A549 (cell line): Measurements from ENCODE around the gene TIAL1. TPM values are rescaled to one million over a fixed set of nuclear protein-coding genes. Genes with fewer than 3 reads are reported as not detected.

Experiments used
- ATAC-seq, 2 experiments: fragments of 200-7000 bp in 1 of 2; fragments of >200 bp in 1 of 2; cut with Nextera tagmentation in 1 of 2; cut with Tn5 transposase in 1 of 2; 3 replicates each; pipeline versions ENCODE4 v1.8.0 to v1.9.1; 2018 to 2020; ENCODE audit warnings: mild to moderate bottlenecking in 1 of 2, moderate library complexity in 1 of 2
- CTCF ChIA-PET: fragments of 300-600 bp; sonication (Branson Sonifier 250); formaldehyde crosslinking; extraction: SDS; loops from one replicate; lab custom pipeline; 2021; ENCODE audit warnings: antibody characterized with exemption, inconsistent platforms; lab: Yijun Ruan, JAX
- POLR2A ChIA-PET: fragments of 350-600 bp; formaldehyde crosslinking; extraction: SDS; loops from one replicate; lab custom pipeline; 2021; ENCODE audit warnings: antibody characterized with exemption, inconsistent platforms; lab: Yijun Ruan, JAX
- DNase-seq, 2 experiments: peaks; one replicate each; pipeline versions ENCODE4 v3.0.0 to v3.0.0-alpha.2; 2011 to 2016; ENCODE audit warnings: low read depth in 1 of 2, low spot score in 1 of 2
- FAIRE-seq: peaks from 2 replicates; lab custom pipeline; 2011; peaks lifted over from hg19 to GRCh38; lab: Jason Lieb, UNC
- H3K27ac ChIP-seq, 2 experiments: fragments of >200 bp; sonication (Bioruptor Twin); formaldehyde crosslinking; 3 replicates each; pipeline ENCODE4 v1.5.1; 2016 to 2017
- H3K4me1 ChIP-seq: fragments of >200 bp; sonication (Bioruptor Twin); formaldehyde crosslinking; 3 replicates; pipeline ENCODE4 v1.6.1; 2016
- H3K4me2 ChIP-seq: fragments of >200 bp; sonication (Bioruptor Twin); formaldehyde crosslinking; 3 replicates; pipeline ENCODE4 v1.6.1; 2016
- H3K4me3 ChIP-seq: fragments of >200 bp; sonication (Bioruptor Twin); formaldehyde crosslinking; 3 replicates; pipeline ENCODE4 v1.5.1; 2016
- H3K9me3 ChIP-seq: fragments of >200 bp; sonication (Bioruptor Twin); formaldehyde crosslinking; 3 replicates; pipeline ENCODE4 v1.6.1; 2016
- CBX2 ChIP-seq: fragments of 200-600 bp; sonication (generic); IDR thresholded peaks from 2 replicates; pipeline ENCODE4 v1.6.1; 2016; ENCODE audit warnings: low read depth, mild to moderate bottlenecking, borderline replicate concordance
- CHD4 ChIP-seq: fragments of 200-600 bp; sonication (generic); IDR thresholded peaks from 2 replicates; pipeline ENCODE4 v1.6.1; 2016; ENCODE audit warnings: antibody characterized with exemption, mild to moderate bottlenecking, borderline replicate concordance
- FOSB ChIP-seq: fragments of 250-450 bp; sonication (Bioruptor Pico); IDR thresholded peaks from 2 replicates; pipeline ENCODE4 v1.5.0; 2020; ENCODE audit warnings: mild to moderate bottlenecking, moderate library complexity
- FOXS1 ChIP-seq: fragments of 250-450 bp; sonication (Bioruptor Pico); IDR thresholded peaks from 2 replicates; pipeline ENCODE4 v1.5.0; 2020; ENCODE audit warnings: mild to moderate bottlenecking, moderate library complexity
- HDAC2 ChIP-seq: fragments of 200-600 bp; sonication (generic); IDR thresholded peaks from 2 replicates; pipeline ENCODE4 v1.6.1; 2016
- HOXA7 ChIP-seq: fragments of 250-450 bp; sonication (Bioruptor Pico); IDR thresholded peaks from 2 replicates; pipeline ENCODE4 v1.5.0; 2020; ENCODE audit warnings: mild to moderate bottlenecking, moderate library complexity
- HOXB13 ChIP-seq: fragments of 250-450 bp; sonication (Bioruptor Pico); IDR thresholded peaks from 2 replicates; pipeline ENCODE4 v1.5.0; 2020; ENCODE audit warnings: low read depth, mild to moderate bottlenecking, moderate library complexity
- HOXB5 ChIP-seq: fragments of 250-450 bp; sonication (Bioruptor Pico); IDR thresholded peaks from 2 replicates; pipeline ENCODE4 v1.5.0; 2020; ENCODE audit warnings: mild to moderate bottlenecking, moderate library complexity
- JUN ChIP-seq, 2 experiments: fragments of >200 bp; sonication (Bioruptor Twin); formaldehyde crosslinking; IDR thresholded peaks; 2 replicates in 1 of 2; 3 replicates in 1 of 2; pipeline ENCODE4 v1.6.1; 2016 to 2017
- MAZ ChIP-seq: fragments of 150-350 bp; IDR thresholded peaks from 2 replicates; pipeline ENCODE4 v1.6.1; 2014; ENCODE audit warnings: antibody characterized with exemption, low read depth, low read length, borderline replicate concordance
- MYC ChIP-seq: IDR thresholded peaks from 2 replicates; pipeline ENCODE4 v1.6.1; 2012; ENCODE audit warnings: mild to moderate bottlenecking, inconsistent platforms, low read length, improper control_type of control experiment, borderline replicate concordance
- NR3C1 ChIP-seq: fragments of >200 bp; sonication (Bioruptor Twin); formaldehyde crosslinking; IDR thresholded peaks from 3 replicates; pipeline ENCODE4 v1.6.1; 2017
- PHF8 ChIP-seq: fragments of 200-600 bp; sonication (generic); IDR thresholded peaks from 2 replicates; pipeline ENCODE4 v1.6.1; 2016; ENCODE audit warnings: low read depth, mild to moderate bottlenecking, antibody characterized with exemption, moderate library complexity, borderline replicate concordance
- POLR2AphosphoS2 ChIP-seq: conservative IDR thresholded peaks from 2 replicates; pipeline ENCODE4 v1.6.1; 2012; ENCODE audit warnings: low read length, improper control_type of control experiment, inconsistent platforms
- RAD21 ChIP-seq, 2 experiments: fragments of >200 bp in 1 of 2; sonication (Bioruptor Twin) in 1 of 2; formaldehyde crosslinking in 1 of 2; IDR thresholded peaks in 1 of 2; conservative IDR thresholded peaks in 1 of 2; 2 replicates in 1 of 2; 3 replicates in 1 of 2; pipeline ENCODE4 v1.6.1; 2012 to 2018; ENCODE audit warnings: inconsistent platforms in 1 of 2
- RNF2 ChIP-seq: fragments of 200-600 bp; sonication (generic); IDR thresholded peaks from 2 replicates; pipeline ENCODE4 v1.6.1; 2016; ENCODE audit warnings: low read depth, mild to moderate bottlenecking, antibody characterized with exemption, moderate library complexity, borderline replicate concordance
- SMC3 ChIP-seq: fragments of >200 bp; sonication (Bioruptor Twin); formaldehyde crosslinking; IDR thresholded peaks from 3 replicates; pipeline ENCODE4 v1.6.1; 2018; ENCODE audit warnings: inconsistent platforms
- TP53 ChIP-seq: fragments of 250-450 bp; sonication (Bioruptor Pico); IDR thresholded peaks from 2 replicates; pipeline ENCODE4 v1.5.0; 2021; ENCODE audit warnings: mild to moderate bottlenecking, moderate library complexity
- WGBS: methylation state at CpG from one replicate; pipeline ENCODE4 v1.1.6; 2017; ENCODE audit errors: missing lambda C conversion rate; 5-methylcytosine and 5-hydroxymethylcytosine counted together
- polyA plus RNA-seq, 4 experiments: library from polyadenylated mRNA; depleted of rRNA in 3 of 4; stranded (reverse); fragments of >200 nt; fragmentation: RNase III in 1 of 4; extraction: RNeasy Plus Mini Kit Qiagen cat#74134 plus additional on column Dnase treatment in 1 of 4; gene quantifications; 2 replicates in 3 of 4; 3 replicates in 1 of 4; pipeline ENCODE4 v1.2.3, GENCODE V29; 2011 to 2017
- TF ChIP-seq, protein P1 (sequence below): fragments of >200 bp; sonication (Bioruptor Twin); formaldehyde crosslinking; IDR thresholded peaks from 3 replicates; pipeline ENCODE4 v1.6.1; 2016

Gene TIAL1
- polyA plus RNA-seq, 2 of the 4 experiments (the other 2 are of a cell fraction), result 89.5 to 115 TPM

DNA sequence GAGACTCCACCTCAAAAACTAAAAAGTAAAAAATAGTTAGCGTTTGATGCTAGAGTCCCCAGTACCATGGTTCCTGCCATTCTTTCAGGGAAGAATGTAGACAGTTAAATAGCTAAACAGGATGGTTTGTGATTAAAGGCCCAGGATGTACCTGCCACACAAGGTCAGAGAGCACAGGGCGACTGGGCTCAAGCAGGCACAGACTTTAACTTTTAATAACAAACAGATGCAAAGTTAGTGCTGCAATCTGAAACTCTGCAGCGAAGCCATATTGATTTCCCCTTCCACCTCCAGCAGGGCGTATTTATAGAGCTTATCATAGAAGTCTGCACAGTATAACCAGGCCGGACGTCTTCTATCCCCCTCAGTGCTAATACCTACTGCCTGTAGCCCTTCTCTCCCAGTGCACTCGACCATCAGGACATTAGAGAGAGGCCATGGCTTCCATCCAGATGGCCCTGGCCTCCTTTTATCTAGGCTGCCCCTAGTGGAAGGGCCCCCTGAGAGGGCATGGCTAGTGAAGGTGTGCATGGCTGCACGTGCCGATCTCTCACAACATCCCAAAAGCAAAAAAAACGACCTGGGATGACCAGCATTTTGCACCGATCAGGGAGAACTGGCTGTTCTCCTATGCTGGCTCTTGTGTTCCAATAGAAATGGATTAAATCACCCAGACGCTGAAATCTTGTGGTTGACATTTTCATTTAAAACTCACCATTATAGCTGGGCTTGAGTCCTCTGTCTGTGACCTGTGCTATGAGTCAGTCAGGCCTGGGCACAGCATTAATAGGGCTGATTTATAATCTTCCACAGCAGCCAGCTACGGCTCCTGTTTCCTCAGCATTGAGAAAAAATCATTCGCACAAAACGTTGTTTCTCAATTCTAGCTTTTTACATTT is 46.8 kb upstream of the TIAL1 start (continued):
- TF ChIP-seq TP53 (CRISPR knock-in tag) (no peak), HOXB13 (no peak), MAZ (no peak)

DNA sequence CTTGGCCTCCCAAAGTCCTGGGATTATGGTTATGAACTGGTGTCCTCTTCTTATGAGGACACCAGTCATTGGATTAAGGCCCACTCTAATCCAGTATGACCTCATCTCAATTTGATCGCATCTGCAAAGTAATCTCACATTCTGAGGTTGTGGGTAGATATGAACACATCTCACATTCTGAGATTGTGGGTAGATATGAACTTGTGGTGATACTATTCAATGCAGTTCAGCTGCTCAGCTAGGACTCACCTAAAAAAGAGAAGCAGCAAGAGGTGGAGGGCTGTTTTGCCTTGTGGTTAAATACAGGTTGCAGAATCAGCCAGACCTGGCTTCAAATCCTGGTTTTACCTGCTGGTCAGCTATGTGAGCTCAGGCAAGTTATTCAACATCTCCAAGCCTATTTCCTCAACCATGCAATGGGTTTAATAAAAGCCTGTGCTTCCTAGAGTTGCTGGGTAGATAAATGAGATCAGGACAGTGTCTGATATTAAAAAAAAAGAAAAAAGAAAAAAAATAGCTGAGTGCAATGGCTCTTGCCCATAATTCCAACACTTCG is 45.9 kb upstream of the TIAL1 start:
- H3K4me3 ChIP-seq, result no peak overlapping the region
- FAIRE-seq, result no peak
- no peak for ATAC-seq
- no peak overlapping the region for H3K27ac ChIP-seq
- TF ChIP-seq RNF2, result no peak
- no peak for TF ChIP-seq NR3C1
- no peak for TF ChIP-seq PHF8
- TF ChIP-seq SMC3, result no peak
- TF ChIP-seq HDAC2, result no peak
- no peak for TF ChIP-seq FOXS1 (CRISPR knock-in tag)
- TF ChIP-seq CHD4, result no peak
- no peak for TF ChIP-seq JUN (IDR thresholded peaks at IDR 0.05)
- no peak for TF ChIP-seq HOXB5 (CRISPR knock-in tag)
- no peak for TF ChIP-seq POLR2AphosphoS2
- TF ChIP-seq HOXA7 (CRISPR knock-in tag), result no peak
- no peak for TF ChIP-seq RAD21 (conservative IDR thresholded peaks at IDR 0.05 in 1 of 2, IDR thresholded peaks at IDR 0.05 in 1 of 2)
- no peak for TF ChIP-seq MYC
- TF ChIP-seq, protein P1, sequence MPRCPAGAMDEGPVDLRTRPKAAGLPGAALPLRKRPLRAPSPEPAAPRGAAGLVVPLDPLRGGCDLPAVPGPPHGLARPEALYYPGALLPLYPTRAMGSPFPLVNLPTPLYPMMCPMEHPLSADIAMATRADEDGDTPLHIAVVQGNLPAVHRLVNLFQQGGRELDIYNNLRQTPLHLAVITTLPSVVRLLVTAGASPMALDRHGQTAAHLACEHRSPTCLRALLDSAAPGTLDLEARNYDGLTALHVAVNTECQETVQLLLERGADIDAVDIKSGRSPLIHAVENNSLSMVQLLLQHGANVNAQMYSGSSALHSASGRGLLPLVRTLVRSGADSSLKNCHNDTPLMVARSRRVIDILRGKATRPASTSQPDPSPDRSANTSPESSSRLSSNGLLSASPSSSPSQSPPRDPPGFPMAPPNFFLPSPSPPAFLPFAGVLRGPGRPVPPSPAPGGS, result no peak
- TF ChIP-seq CBX2, result no peak
- no peak overlapping the region for H3K4me2 ChIP-seq
- CTCF ChIA-PET, result interaction anchor here (1.5 to 2.6 kb wide), 3 partner anchors 23 to 40 kb away, joined by 4 to 23 read pairs (median 7); no protein-coding TSS in a partner anchor
- H3K4me1 ChIP-seq, result no peaks in the 10 kb centered on the region
- no peaks in the 10 kb centered on the region for H3K9me3 ChIP-seq
- POLR2A ChIA-PET, result interaction anchor here (1.4 kb wide), 1 partner anchor 9 kb away, joined by 5 read pairs; the partner anchor contains the start of gene BAG3
- DNase-seq, result no peak
- 99% methylated on average over 2 of the region's 2 CpGs for WGBS

DNA sequence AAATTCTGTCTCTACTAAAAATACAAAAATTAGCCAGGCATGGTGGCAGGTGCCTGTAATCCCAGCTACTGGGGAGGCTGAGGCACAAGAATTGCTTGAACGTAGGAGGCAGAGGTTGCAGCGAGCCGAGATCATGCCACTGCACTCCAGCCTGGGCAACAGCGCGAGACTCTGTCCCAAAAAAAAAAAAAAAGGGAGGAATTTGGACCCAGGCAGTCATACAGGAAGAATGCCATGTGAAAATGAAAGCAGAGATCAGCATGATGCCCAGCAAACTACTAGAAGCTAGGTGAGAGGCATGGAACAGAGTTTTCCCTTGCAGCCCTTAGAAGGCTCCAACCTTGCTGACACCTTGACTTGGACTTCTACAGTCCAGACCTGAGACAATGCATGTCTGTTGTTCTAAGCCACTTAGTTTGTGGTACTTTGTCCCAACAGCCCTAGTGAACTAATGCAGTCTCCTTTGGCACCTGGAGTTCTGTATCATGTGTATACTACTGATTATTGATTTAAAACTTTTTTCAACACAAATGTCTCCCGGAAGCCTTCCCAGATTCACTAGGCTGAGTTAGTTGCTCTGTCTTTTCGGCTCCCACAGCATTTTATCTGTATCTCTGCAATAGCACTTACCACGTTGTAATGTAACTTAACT is 44.2 kb upstream of the TIAL1 start:
- H3K27ac ChIP-seq, result no peak overlapping the region
- DNase-seq (no peak), ATAC-seq (no peak), FAIRE-seq (no peak)
- H3K4me1 ChIP-seq, result no peaks in the 10 kb centered on the region
- 67% methylated on average over 8 of the region's 8 CpGs for WGBS
- no peak overlapping the region for H3K4me3 ChIP-seq
- POLR2A ChIA-PET, result interaction anchor here (0.6 kb wide), 1 partner anchor 8 kb away, joined by 4 read pairs; no protein-coding TSS in a partner anchor
- TF ChIP-seq, protein P1, result no peak
- TF ChIP-seq FOSB (CRISPR knock-in tag), result no peak
- no peaks in the 10 kb centered on the region for H3K9me3 ChIP-seq
- no peak overlapping the region for H3K4me2 ChIP-seq
- CTCF ChIA-PET, result interaction anchor here (0.6 to 1.0 kb wide), 3 partner anchors 29 to 45 kb away, joined by 3 to 4 read pairs (median 3); no protein-coding TSS in a partner anchor
